ENCODE results near the gene TFAM. TPM values are rescaled to one million over a fixed set of nuclear protein-coding genes. Genes with fewer than 3 reads are reported as not detected.

The TFAM gene
- total RNA-seq, 1 experiment from 2014 or later = 57.6 TPM

- Histone ChIP-seq H4K20me1 (ENCODE audit: insufficient read depth) (no peaks in the 10 kb centered on the region), H3K79me2 (ENCODE audit: insufficient read depth, low read length) (no peaks in the 10 kb centered on the region), H3K9ac (ENCODE audit: low read length) (no peak overlapping the region), H3K4me3 (replicated peaks in 1 of 2; ENCODE audit: low read depth in 1 of 2, low read length in 2 of 2) (no peak overlapping the region), H3K36me3 (ENCODE audit: control insufficient read depth in 1 of 2, insufficient read depth in 2 of 2, low read length in 2 of 2) (no peaks in the 10 kb centered on the region), H3K4me2 (ENCODE audit: low read length) (no peak overlapping the region), H3K27ac (ENCODE audit: low read depth, low read length) (no peak overlapping the region), H3K27me3 (ENCODE audit: insufficient read depth, low read length) (no peaks in the 10 kb centered on the region), H2AFZ (ENCODE audit: low read depth, low read length, poor library complexity, severe bottlenecking) (no peak overlapping the region), H3K9me3 (ENCODE audit: control insufficient read depth in 1 of 2, insufficient read depth in 1 of 2, low read depth in 1 of 2, low read length in 2 of 2) (no peaks in the 10 kb centered on the region), H3K4me1 (ENCODE audit: control insufficient read depth in 1 of 2, insufficient read depth in 2 of 2, low read length in 2 of 2) (peaks cover 22 to 23% of the 10 kb centered on the region in 2 experiments; a peak in 3 of 4 replicates), H3K9me2 (ENCODE audit: insufficient read depth) (no peaks in the 10 kb centered on the region)
- ATAC-seq (no peak), DNase-seq (ENCODE audit: low read depth, low spot score) (no peak)
- BruUV-seq (replicated peaks) = no TSS peak
- intact Hi-C loops (cut with micrococcal nuclease) = no loop called here
- CTCF ChIA-PET = no interaction called here
- RAD21 ChIA-PET (ENCODE audit: low non-redundant PET in 1 of 2, low total read pairs in 2 of 2, uncharacterized antibody in 2 of 2, unreplicated experiment in 2 of 2) = no interaction called here
- POLR2A ChIA-PET = no interaction called here
- no peak for TF ChIP-seq JUND (IDR thresholded peaks at IDR 0.05)
- TF ChIP-seq EZH2 (IDR thresholded peaks at IDR 0.05) = no peak
- TF ChIP-seq POLR2A (IDR thresholded peaks at IDR 0.05; ENCODE audit: borderline replicate concordance, extremely low read depth, insufficient read depth, insufficient read length) = no peak
- no peak for TF ChIP-seq SIN3A (IDR thresholded peaks at IDR 0.05; ENCODE audit: low read depth)
- no peak for TF ChIP-seq FOSL1 (IDR thresholded peaks at IDR 0.05; ENCODE audit: low read depth)
- no peak for TF ChIP-seq YY1 (IDR thresholded peaks at IDR 0.05; ENCODE audit: extremely low read depth, insufficient replicate concordance, low read depth, low read length)
- TF ChIP-seq ATF3 (IDR thresholded peaks at IDR 0.05) = no peak
- TF ChIP-seq RAD21 (IDR thresholded peaks at IDR 0.05; ENCODE audit: low read depth) = no peak
- TF ChIP-seq ELF1 (IDR thresholded peaks at IDR 0.05; ENCODE audit: borderline replicate concordance, low read depth) = no peak
- no peak for TF ChIP-seq TCF7L2 (IDR thresholded peaks at IDR 0.05; ENCODE audit: borderline replicate concordance, extremely low read depth, insufficient read depth, insufficient read length)
- TF ChIP-seq ZBTB33 (IDR thresholded peaks at IDR 0.05; ENCODE audit: extremely low read depth, insufficient replicate concordance, low read length) = no peak
- no peak for TF ChIP-seq CEBPB (IDR thresholded peaks at IDR 0.05; ENCODE audit: low read depth)
- no peak for TF ChIP-seq MAX (IDR thresholded peaks at IDR 0.05)
- TF ChIP-seq POLR2AphosphoS5 (IDR thresholded peaks at IDR 0.05; ENCODE audit: low read depth, low read length) = no peak
- no peak for TF ChIP-seq EGR1 (IDR thresholded peaks at IDR 0.05; ENCODE audit: low read depth)
These were observed 48.4 kb downstream of the TFAM start for GRCh38 chr10:58433571-58433970.

Measured in HCT116 (cell line).